GM18858 (cell line): ENCODE measurements around the gene ZBTB38.
A peak's percentile ranks its signal among the peaks of the same experiment; 100 is the strongest.

Source experiments
- ATAC-seq: cut with Tn5 transposase; IDR thresholded peaks from one replicate; pipeline ENCODE4 v1.9.1; 2021; ENCODE audit not compliant: unreplicated experiment

The ZBTB38 gene

GRCh38 chr3:141386611-141387111 is 18.4 kb downstream of the ZBTB38 start:
- ATAC-seq: peak; percentile 25

GRCh38 chr3:141387516-141387915 is 19.2 kb downstream of the ZBTB38 start:
- ATAC-seq: no peak

DNA sequence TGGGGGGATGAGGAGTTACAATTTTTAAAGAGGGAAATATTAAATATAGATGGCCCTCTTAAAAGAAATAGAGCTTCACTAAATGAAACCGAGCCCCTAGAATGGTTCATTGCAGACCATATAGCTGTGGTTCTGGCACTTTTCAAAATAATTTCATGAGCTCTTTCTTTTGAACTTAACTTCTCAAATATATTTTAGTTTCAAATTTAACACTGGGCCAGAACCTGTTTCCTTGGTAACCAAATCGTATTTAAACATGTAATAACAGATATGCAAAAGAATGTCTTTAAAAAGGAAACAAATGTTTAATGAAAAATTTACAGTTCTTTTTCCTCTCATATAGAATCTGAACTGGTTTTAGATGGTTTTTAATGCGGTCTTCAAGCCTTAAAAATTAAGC is 20.1 kb downstream of the ZBTB38 start:
- no peak for ATAC-seq

- no peak for ATAC-seq
Observed at GRCh38 chr3:141388823-141389621, 20.7 kb downstream of the ZBTB38 start.

GRCh38 chr3:141389703-141390102 is 21.4 kb downstream of the ZBTB38 start:
- no peak for ATAC-seq

- ATAC-seq: no peak
Observed at GRCh38 chr3:141390747-141391146, 22.4 kb downstream of the ZBTB38 start.

DNA sequence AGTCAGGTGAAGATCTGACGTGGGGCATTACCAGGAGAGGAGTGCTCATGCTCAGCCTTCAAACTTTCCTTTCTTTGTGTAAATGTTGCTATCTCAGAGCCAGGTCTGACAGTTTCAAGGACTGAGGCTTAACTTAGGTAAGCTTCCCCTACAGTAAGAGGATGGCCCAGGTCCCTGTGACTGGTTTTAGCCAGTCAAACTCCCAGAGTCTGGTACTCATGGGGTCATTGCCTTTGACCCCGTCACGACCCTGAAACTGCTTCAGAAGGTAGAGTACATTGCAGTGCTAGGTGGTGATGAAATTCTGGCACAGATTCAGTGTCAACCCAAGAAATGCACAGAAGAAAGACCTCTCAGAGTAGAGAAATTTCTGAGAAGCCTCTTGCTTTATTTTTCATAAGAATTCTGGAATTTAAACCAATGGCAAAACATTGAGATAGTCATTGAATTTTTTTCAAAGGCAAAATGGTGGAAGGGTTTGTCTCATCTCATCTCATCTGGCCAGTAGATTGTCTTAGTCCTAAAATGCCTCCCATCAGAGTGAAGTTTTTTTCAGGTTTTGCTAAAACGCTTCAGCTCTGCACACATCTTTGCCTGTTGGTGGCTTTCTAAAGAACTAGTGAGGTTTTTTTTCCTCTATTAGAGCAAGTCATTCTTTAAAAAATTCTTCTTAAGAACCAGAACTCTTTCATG is 23.1 kb downstream of the ZBTB38 start:
- ATAC-seq: no peak

DNA sequence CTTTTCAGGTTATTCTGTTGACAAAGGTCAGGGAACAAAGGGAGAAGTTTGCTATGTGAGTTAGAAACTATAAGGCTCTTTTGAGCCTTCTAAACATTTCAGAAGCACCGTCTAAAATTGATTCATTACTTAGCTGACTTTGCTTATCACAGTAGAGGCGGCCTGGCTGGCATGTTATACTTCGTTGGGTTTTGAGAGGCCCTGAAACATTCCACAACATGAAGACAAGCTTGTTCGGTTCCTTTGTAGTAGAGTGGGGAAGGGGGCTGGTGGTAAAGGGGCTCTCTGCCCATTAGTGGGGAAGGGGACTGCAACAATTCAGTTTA is 23.6 kb downstream of the ZBTB38 start:
- no peak for ATAC-seq

DNA sequence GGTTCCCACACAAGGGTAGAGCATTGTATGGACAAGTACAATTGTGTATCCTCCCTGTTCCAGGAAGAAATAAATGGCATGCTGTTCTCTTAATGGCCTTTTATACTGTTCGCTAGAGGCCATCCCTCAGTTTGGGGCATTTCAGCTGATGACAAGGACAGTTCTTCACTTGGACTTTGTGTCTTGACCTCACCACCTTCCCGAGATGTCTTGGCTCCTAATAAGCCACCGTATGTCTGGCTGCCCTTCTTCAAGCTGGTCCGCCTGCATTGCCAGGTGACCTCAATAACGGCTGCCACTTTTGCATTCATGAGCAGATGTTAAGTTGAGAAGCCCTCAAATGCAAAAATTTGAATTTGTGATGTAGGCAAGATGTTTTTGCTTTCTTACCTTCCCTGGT is 24.1 kb downstream of the ZBTB38 start:
- ATAC-seq: no peak

DNA sequence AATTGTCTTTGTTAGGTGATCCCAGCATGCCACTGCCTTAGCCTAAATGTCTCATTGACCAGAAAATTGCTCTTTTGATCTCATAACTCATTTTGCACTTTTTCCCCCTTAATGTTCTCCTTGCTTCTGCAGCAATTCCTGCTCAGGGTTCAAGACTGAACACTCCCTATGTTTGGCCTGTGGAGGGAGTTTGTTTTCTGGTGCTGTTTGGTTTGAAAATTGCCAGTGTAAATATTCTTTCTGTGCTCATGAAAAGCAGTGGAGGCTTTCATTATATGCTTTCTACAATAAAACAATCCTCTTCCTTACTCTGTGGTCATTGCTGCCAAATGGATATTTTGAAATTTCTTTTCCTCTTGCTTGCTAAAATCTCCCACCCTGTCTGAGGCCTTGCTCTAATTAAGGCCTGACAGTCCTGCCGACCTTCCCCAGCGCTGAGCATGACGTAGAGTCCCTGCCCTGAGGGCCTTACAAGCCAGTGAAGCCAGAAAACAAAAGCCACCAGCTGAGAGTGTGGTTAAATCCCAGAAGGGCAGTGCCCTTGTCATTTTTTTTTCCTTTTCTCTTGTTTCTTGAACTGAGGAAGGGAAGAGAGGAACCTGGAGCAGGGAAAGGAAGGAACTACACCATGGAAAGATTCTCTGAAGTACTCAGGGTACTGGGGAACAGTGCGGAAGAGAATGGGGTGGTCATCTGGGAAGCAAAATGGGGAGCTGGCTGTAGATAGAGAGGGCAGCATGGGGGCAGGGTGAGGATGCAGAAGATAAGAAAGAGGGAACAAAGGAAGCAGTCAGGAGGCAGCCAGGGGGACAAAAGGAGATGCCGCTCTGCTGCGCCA is 24.8 kb downstream of the ZBTB38 start:
- ATAC-seq: no peak

DNA sequence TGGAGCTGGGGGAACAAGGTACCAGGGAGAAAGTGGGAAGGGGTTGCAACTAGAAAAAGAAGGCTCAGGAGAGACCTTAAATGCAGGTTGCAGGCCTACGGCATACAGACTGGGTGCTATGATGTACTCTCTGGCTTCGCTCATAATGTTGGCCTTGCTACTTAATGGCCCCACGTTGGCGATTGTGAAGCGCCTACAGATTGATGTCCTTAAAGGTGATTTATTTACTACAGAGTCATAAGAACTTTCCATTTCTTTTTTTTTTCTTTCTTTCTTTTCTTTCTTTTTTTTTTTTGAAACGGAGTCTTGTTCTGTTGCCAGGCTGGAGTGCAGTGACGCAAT is 25.4 kb downstream of the ZBTB38 start:
- no peak for ATAC-seq

GRCh38 chr3:141394560-141394959 is 26.3 kb downstream of the ZBTB38 start:
- ATAC-seq: no peak

GRCh38 chr3:141395005-141395589 is 26.8 kb downstream of the ZBTB38 start:
- no peak for ATAC-seq

GRCh38 chr3:141397996-141398395 is 29.7 kb downstream of the ZBTB38 start:
- ATAC-seq: no peak

DNA sequence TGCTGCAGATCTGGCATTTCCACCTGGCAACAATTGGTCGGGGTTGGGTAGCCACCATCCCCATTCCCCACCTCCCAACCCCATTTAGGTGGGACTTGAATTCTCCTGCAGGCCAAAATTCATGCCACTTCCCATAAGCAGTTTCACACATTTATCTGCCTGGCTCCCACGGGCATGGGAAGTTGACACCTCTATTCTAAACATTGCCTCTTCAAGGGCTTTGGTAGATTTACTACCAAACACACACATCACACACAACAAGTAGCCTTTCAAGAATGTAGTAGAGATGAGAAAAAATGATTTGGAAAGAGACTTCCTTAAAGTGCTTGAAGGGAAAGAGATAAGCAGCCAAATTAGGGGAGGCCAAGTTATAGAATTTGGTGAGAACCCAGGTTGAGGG is 30.9 kb downstream of the ZBTB38 start:
- no peak for ATAC-seq

- ATAC-seq: no peak
Observed at GRCh38 chr3:141400073-141400971, 32.0 kb downstream of the ZBTB38 start.

GRCh38 chr3:141401095-141401494 is 32.8 kb downstream of the ZBTB38 start:
- no peak for ATAC-seq

DNA sequence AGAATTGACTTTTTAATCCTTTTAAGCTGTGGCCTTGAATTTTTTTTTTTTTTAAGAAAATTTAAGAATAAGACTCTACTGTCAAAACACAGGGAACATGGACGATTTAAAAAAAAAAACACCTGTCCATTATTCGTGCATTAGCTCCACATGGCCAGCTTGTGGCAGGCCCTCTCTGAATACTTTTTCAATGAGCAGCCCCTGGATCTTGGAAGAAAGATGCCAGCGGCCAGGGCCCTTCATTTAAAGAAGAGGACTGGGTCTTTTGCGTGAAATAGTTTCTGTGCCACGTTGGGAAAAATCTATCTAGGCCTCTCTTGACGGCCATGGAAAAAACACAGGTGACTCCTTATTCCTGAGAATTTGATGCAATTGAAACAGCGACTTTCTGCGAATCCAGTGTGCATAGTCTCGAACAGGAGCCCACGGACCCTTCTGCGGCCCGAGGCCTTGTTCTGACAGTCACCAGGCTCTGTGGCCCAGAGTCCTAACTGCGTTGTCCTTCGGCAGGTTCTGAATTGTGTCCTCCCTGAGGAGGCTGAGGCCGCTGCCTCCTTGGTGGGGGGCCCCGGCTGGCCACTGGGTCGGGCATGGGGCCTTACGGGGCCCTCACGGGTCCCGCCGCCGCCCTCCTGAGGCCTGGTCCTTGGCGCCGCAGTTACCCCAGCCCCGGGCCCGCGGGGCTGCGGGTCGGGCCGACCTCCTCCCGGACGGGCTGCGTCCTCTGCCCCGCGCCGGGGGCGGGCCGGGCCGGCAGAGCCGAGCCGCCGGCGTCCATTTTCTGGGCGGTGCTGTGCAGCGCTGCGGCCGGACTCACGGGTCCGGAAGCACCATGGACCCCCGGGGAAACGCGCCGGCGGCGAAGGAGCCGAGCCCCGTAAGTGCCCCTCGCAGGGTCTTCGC is 33.5 kb downstream of the ZBTB38 start:
- ATAC-seq: peak; percentile 43

DNA sequence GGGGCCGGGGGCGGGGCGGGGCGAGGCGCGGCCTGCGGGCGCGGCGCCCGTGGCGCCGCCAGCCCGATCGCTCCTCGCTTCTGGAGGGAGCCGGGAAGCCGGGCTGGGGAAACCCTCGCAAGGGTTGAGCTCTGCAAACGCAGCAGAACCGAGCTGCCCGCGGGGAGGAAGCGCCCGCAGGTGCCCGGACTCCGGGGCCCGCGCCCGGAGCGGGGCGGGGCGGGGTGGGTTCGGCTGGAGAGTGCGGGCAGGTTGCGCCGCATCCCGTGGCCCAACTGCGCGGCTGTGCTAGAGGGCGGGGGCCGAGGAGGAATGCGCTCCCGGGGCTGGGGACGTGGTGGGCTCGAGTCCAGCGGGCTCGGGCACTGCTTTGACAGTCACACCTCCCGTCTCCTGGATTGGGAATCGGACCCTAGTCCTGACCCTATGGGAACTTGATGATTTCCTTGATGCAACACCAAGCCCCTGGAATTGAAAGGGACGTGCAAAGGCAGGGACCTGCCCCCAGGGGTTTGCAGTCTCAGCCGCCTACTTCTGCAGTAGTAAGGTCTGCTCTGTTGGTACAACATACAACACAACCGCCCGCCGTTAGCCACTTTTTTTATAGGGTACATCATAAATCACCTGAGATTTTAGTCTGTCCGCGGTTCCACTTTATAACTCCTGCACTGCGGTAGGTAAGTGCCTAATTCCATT is 34.3 kb downstream of the ZBTB38 start:
- ATAC-seq: peak; percentile 9
